ENCODE results near the gene MAPK10. TPM values are rescaled to one million over a fixed set of nuclear protein-coding genes. Genes with fewer than 3 reads are reported as not detected.

MAPK10 gene
- total and polyA plus RNA-seq, 4 donors: 3.3 to 109 (median 24.5) TPM

GRCh38 chr4:85955620-85956292 lies 404.1 kb downstream of the MAPK10 start:
- Histone ChIP-seq H3K4me1 (ENCODE audit: control insufficient read depth in 5 of 5, insufficient read depth in 5 of 5, low read length in 5 of 5) (peaks cover 0 to 4% (median 0%) of the 10 kb centered on the region in 5 donors), H3K9ac (ENCODE audit: insufficient read depth in 1 of 2, low read length in 2 of 2) (no peak overlapping the region), H3K36me3 (ENCODE audit: control insufficient read depth in 4 of 4, insufficient read depth in 4 of 4, low read length in 4 of 4) (no peaks in the 10 kb centered on the region), H3K27me3 (ENCODE audit: control insufficient read depth in 3 of 3, insufficient read depth in 3 of 3, low read length in 2 of 3) (no peaks in the 10 kb centered on the region), H3K9me3 (ENCODE audit: control insufficient read depth in 4 of 4, insufficient read depth in 3 of 4, low read length in 3 of 4) (no peaks in the 10 kb centered on the region), H3K4me3 (no peak overlapping the region), H3K27ac (ENCODE audit: low read depth in 1 of 2, low read length in 1 of 2) (no peak overlapping the region)
- no peak for TF ChIP-seq CTCF (IDR thresholded peaks at IDR 0.05; ENCODE audit: control extremely low read depth, extremely low read depth)
- no peak for ATAC-seq (ENCODE audit: insufficient read depth, low FRiP score)
- no peak for DNase-seq

DNA sequence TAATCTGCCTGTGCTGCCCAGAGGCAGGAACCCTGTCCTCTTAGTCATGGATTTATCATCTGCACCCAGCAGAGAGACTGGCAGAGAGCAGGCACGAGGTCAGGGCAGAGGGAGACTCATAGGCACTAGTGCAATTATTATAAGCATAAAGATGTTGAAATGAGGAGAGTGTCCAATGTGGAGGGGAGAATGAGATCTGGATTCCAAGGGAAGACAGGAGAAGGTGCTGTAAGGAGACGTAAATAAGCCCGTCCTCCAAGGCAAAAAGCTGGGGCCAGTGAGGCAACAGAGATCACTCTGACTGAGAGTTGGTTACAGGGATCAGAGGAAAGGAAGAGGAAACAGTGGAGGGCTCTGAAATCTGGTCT lies 406.2 kb downstream of the MAPK10 start:
- 88 to 90% methylated on average over 3 of the region's 3 CpGs for WGBS, 2 donors
- Histone ChIP-seq H3K36me3 (ENCODE audit: control insufficient read depth in 4 of 4, insufficient read depth in 4 of 4, low read length in 4 of 4) (no peaks in the 10 kb centered on the region), H3K4me3 (no peak overlapping the region), H3K9me3 (ENCODE audit: control insufficient read depth in 4 of 4, insufficient read depth in 3 of 4, low read length in 3 of 4) (no peaks in the 10 kb centered on the region), H3K9ac (ENCODE audit: insufficient read depth in 1 of 2, low read length in 2 of 2) (no peak overlapping the region), H3K4me1 (ENCODE audit: control insufficient read depth in 5 of 5, insufficient read depth in 5 of 5, low read length in 5 of 5) (peaks cover 0 to 4% (median 0%) of the 10 kb centered on the region in 5 donors), H3K27ac (ENCODE audit: low read depth in 1 of 2, low read length in 1 of 2) (no peak overlapping the region), H3K27me3 (ENCODE audit: control insufficient read depth in 3 of 3, insufficient read depth in 3 of 3, low read length in 2 of 3) (no peaks in the 10 kb centered on the region)
- DNase-seq (no peak), ATAC-seq (ENCODE audit: insufficient read depth, low FRiP score) (no peak)
- no peak for TF ChIP-seq CTCF (IDR thresholded peaks at IDR 0.05; ENCODE audit: control extremely low read depth, extremely low read depth)

DNA sequence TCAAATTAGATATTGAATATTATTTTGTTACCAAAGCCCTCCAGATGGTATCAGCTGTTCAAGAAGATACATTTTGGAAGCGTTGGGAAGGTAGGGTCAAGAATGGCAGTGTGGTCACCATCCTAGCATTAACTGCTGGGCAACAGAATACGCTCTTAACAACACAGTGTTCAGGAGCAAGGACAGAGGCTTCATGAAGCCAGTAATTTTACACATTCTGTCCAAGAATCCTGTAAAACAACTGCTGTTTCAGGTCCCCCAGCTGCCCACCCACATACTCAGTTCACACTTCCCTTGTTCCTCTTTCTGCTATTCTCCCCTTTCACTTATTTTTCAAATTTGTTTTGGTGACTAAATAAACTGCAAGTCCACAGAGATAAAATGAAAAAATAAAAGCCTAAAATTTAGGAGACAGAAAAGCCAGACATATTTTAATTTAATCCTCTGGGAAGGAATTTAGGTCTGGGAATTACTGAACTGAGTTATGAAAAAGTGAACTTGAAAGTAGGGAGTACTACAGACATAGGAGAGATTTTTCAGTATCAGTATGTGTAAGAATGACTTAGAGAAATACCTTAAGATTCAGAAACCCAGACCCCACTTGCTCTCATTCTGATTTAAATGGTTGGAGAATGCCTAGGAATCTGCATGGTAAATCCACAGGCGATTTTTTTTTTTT lies 406.7 kb downstream of the MAPK10 start:
- no peaks in the 10 kb centered on the region for H3K27me3 ChIP-seq (ENCODE audit: control insufficient read depth in 3 of 3, insufficient read depth in 3 of 3, low read length in 2 of 3)
- no peaks in the 10 kb centered on the region for H3K9me3 ChIP-seq (ENCODE audit: control insufficient read depth in 4 of 4, insufficient read depth in 3 of 4, low read length in 3 of 4)
- H3K4me3 ChIP-seq: no peak overlapping the region
- DNase-seq (no peak), ATAC-seq (ENCODE audit: insufficient read depth, low FRiP score) (no peak)
- no peaks in the 10 kb centered on the region for H3K36me3 ChIP-seq (ENCODE audit: control insufficient read depth in 4 of 4, insufficient read depth in 4 of 4, low read length in 4 of 4)
- no peak for TF ChIP-seq CTCF (IDR thresholded peaks at IDR 0.05; ENCODE audit: control extremely low read depth, extremely low read depth)
- no peak overlapping the region for H3K9ac ChIP-seq (ENCODE audit: insufficient read depth in 1 of 2, low read length in 2 of 2)
- no peak overlapping the region for H3K27ac ChIP-seq (ENCODE audit: low read depth in 1 of 2, low read length in 1 of 2)
- 74 to 89% methylated on average over 3 of the region's 3 CpGs for WGBS, 2 donors
- peaks cover 0 to 4% (median 0%) of the 10 kb centered on the region in 5 donors for H3K4me1 ChIP-seq (ENCODE audit: control insufficient read depth in 5 of 5, insufficient read depth in 5 of 5, low read length in 5 of 5)
